Ishikawa (cell line): ENCODE data around the gene FKTN.

ENCODE experiments used
- CEBPB ChIP-seq: IDR thresholded peaks from 2 replicates; pipeline ENCODE4 v1.6.1; 2012
- CREB1 ChIP-seq: IDR thresholded peaks from 2 replicates; pipeline ENCODE4 v1.6.1; 2012; ENCODE audit warnings: low read depth
- EGR1 ChIP-seq: IDR thresholded peaks from 2 replicates; pipeline ENCODE4 v1.6.1; 2012
- EP300 ChIP-seq: IDR thresholded peaks from 2 replicates; pipeline ENCODE4 v1.6.1; 2012; ENCODE audit warnings: borderline replicate concordance
- FOXM1 ChIP-seq: IDR thresholded peaks from 2 replicates; pipeline ENCODE4 v1.6.1; 2012; ENCODE audit warnings: low read depth, borderline replicate concordance
- MAX ChIP-seq: IDR thresholded peaks from 2 replicates; pipeline ENCODE4 v1.6.1; 2012
- NFIC ChIP-seq: IDR thresholded peaks from 2 replicates; pipeline ENCODE4 v1.6.1; 2012
- RAD21 ChIP-seq: IDR thresholded peaks from 2 replicates; pipeline ENCODE4 v1.6.1; 2012; ENCODE audit warnings: low read depth
- REST ChIP-seq: IDR thresholded peaks from 2 replicates; pipeline ENCODE4 v1.6.1; 2012; ENCODE audit warnings: low read depth, mild to moderate bottlenecking
- TAF1 ChIP-seq: IDR thresholded peaks from 2 replicates; pipeline ENCODE4 v1.6.1; 2012; ENCODE audit warnings: low read depth, mild to moderate bottlenecking
- TCF12 ChIP-seq: IDR thresholded peaks from 2 replicates; pipeline ENCODE4 v1.6.1; 2012; ENCODE audit warnings: low read depth
- TEAD4 ChIP-seq: IDR thresholded peaks from 2 replicates; pipeline ENCODE4 v1.6.1; 2012
- USF1 ChIP-seq: IDR thresholded peaks from 2 replicates; pipeline ENCODE4 v1.6.1; 2012
- YY1 ChIP-seq: IDR thresholded peaks from 2 replicates; pipeline ENCODE4 v1.6.1; 2012; ENCODE audit warnings: low read depth
- ZBTB7A ChIP-seq: IDR thresholded peaks from 2 replicates; pipeline ENCODE4 v1.6.1; 2012; ENCODE audit warnings: low read depth

Gene FKTN

GRCh38 chr9:105678781-105679180, 120.8 kb downstream of the FKTN start:
- TF ChIP-seq EP300, result no peak
- no peak for TF ChIP-seq TCF12
- TF ChIP-seq ZBTB7A, result no peak
- no peak for TF ChIP-seq YY1
- TF ChIP-seq REST, result no peak
- TF ChIP-seq CEBPB, result no peak
- no peak for TF ChIP-seq TEAD4
- TF ChIP-seq FOXM1, result no peak
- TF ChIP-seq CREB1, result no peak
- no peak for TF ChIP-seq RAD21
- no peak for TF ChIP-seq EGR1
- TF ChIP-seq MAX, result no peak
- no peak for TF ChIP-seq NFIC
- no peak for TF ChIP-seq USF1
- no peak for TF ChIP-seq TAF1

- no peak for TF ChIP-seq MAX
Observed at GRCh38 chr9:105679257-105680022, 121.5 kb downstream of the FKTN start.

- TF ChIP-seq FOXM1 (no peak), YY1 (no peak), TAF1 (no peak), ZBTB7A (no peak), CREB1 (no peak), TCF12 (no peak), RAD21 (no peak), EP300 (no peak), EGR1 (no peak), REST (no peak), MAX (no peak), USF1 (no peak), NFIC (no peak), CEBPB (no peak), TEAD4 (no peak)
Observed at GRCh38 chr9:105681313-105681712, 123.4 kb downstream of the FKTN start.

GRCh38 chr9:105681724-105682123, 123.8 kb downstream of the FKTN start:
- no peak for TF ChIP-seq MAX
- no peak for TF ChIP-seq FOXM1
- no peak for TF ChIP-seq RAD21
- TF ChIP-seq EP300, result no peak
- TF ChIP-seq EGR1, result no peak
- no peak for TF ChIP-seq ZBTB7A
- no peak for TF ChIP-seq NFIC
- TF ChIP-seq CEBPB, result no peak
- TF ChIP-seq CREB1, result no peak
- no peak for TF ChIP-seq REST
- no peak for TF ChIP-seq USF1
- TF ChIP-seq TAF1, result no peak
- TF ChIP-seq YY1, result no peak
- TF ChIP-seq TEAD4, result no peak
- TF ChIP-seq TCF12, result no peak
